ENCODE data around the gene ATG2B.

The ATG2B gene

DNA sequence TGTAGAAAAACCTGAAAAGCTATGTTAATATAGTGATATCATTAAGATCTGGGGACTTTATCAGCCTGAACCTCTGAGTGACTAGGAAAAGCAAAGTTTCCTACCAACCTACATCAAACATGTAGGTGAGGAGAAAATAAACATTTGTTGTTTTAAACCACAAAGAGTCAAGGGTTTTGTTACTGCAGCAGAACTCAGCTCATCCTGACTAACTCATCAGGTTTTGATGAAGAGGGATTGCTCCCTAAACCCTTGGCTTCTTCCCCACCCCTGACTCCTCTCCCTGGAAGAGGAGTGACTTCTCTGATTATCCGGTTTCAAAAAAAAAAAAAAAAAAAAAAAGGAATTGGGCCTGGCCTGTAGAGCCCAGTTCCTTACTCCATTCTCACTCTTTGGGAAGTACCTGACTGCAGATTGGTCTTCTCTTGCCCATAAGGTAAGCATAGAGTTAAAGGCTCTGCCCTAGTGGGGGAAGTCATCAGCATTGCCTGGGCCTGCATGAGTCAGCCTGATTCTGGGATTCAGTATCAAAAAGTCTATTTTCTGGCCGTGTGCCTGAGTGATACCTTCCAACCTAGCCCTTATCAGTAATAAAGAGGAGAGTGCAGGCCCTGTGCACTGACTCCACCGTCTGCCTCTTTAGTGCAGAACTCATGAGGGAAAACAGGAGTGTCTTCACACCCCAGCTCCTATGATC lies 90.2 kb downstream of the ATG2B start:
- no peak for DNase-seq (ENCODE audit: low read depth)

DNA sequence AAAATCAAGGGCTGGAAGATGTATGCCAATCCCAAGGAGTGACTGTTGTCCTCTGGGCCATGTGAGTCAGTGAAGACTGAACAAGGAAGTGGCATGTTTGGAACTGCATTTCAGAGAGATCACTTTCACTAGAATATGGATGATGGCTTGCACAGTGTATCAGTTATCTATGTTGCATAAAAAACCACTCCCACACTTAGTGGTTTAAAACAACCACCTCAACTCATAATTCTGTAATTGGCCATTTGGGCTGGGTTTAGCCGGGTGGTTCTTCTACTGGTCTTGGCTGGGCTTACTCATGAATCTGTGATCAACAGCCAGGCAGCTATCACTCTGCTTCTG lies 91.7 kb downstream of the ATG2B start:
- no peak for DNase-seq (ENCODE audit: low read depth)

GRCh38 chr14:96270565-96271420 lies 92.3 kb downstream of the ATG2B start:
- DNase-seq (ENCODE audit: low read depth) = no peak

GRCh38 chr14:96269359-96269710 lies 93.8 kb downstream of the ATG2B start:
- DNase-seq (ENCODE audit: low read depth) = no peak

DNA sequence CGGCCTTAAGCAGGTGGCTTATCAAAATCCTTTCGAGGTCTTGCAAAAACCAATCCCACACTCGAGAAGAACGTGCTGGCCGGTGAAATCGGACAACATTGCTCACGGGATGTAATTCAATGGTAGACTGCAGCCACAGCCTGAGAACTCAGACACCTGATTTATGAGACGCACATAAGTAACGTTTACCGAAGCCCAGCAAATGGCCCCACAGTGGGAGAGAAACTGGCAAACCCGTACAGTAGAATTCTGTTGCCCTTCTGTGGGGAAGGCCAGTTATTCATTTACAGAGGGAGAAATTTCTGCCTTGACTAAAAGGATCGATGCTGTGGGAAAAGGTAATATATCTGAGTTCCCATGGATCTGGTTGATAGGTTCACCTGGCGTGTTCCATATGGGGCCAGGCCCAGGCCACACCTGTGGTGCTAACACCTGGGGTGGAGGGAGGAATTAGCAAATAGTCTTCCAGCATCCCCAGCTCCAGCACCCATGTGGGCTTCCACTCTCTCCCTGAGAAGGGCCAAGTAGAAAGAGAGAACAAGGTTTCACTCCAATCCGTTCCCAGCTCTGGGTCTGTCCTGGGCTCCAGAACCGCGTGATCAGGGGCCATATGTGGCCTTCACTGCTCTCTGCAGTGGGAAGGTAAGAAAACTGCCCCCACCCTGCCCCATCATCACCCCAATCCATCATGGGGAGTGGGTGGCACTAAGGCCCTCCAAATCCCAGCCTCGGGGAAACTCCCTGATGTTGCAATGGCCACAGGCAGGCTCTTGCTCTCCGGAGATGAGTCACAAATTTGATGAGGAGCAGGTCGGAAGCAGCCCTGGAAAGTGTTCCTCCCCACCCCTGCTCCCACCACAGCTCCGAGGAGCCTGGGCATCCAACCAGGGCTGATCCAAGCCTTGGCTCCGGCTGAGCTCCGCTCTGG lies 94.4 kb downstream of the ATG2B start:
- DNase-seq (ENCODE audit: low read depth) = no peak

- no peak for DNase-seq (ENCODE audit: low read depth)
Observed at GRCh38 chr14:96267916-96268315, 95.2 kb downstream of the ATG2B start.

GRCh38 chr14:96267336-96267735 lies 95.8 kb downstream of the ATG2B start:
- DNase-seq (ENCODE audit: low read depth) = no peak

DNA sequence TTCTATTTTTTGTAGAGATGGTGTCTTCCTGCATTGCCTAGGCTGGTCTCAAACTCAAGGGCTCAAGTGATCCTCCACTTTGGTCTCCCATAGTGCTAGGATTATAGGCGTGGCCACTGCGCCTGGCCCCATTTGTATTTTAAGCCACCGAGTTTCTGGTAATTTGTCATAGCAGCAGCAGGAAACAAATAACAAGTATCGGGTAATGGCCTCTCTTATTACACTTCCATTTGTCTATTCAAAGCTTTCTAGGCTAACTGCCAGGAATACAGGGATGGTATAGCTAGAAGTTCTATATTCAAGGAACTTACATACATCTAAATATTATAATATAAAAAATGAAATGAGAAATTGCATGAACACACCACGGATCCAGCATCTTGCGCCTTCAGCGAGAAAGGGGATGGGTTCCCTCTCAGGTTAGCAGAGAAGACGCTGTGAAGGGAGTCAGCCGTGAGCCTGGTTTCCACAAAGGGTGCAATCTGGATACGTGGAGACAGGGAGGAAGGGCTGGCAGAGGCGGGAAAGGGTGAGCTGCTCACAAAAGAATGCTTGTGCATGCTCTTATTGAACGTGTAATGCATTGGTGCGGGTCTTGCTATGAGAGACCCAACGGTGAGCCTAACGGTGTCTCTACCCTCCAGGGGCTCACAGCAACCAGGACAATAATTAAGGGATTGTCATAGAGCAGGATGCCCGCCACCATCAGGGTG lies 97.6 kb downstream of the ATG2B start:
- DNase-seq (ENCODE audit: low read depth) = no peak

GRCh38 chr14:96264853-96265252 lies 98.3 kb downstream of the ATG2B start:
- DNase-seq (ENCODE audit: low read depth) = no peak

DNA sequence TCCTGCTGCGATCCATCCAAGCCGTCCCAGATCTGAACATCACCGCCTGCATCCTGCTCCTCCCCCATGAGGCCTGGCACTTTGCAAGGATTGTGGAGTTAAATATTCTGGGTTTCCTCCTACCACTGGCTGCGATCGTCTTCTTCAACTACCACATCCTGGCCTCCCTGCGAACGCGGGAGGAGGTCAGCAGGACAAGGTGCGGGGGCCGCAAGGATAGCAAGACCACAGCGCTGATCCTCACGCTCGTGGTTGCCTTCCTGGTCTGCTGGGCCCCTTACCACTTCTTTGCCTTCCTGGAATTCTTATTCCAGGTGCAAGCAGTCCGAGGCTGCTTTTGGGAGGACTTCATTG lies 99.0 kb downstream of the ATG2B start:
- no peak for DNase-seq (ENCODE audit: low read depth)

DNA sequence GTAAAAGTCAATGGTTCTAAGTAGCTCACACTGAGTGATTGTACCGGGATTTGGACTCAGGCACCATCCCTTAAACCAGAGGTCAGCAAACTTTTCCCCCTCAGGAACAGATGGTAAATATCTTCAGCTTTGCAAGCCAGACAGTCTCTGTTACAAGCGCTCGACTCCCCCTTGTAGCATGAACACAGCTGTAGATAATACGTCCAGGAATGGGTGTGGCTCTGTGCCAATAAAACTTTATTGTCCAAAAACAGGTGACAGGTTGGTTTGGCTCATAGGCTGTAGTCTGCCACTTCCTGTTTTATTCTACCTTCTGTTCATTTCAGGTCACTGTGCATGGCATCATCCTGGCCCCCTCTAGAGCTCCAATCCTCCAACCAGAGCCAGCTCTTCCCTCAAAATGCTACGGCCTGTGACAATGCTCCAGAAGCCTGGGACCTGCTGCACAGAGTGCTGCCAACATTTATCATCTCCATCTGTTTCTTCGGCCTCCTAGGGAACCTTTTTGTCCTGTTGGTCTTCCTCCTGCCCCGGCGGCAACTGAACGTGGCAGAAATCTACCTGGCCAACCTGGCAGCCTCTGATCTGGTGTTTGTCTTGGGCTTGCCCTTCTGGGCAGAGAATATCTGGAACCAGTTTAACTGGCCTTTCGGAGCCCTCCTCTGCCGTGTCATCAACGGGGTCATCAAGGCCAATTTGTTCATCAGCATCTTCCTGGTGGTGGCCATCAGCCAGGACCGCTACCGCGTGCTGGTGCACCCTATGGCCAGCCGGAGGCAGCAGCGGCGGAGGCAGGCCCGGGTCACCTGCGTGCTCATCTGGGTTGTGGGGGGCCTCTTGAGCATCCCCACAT lies 99.6 kb downstream of the ATG2B start:
- DNase-seq (ENCODE audit: low read depth) = no peak

- DNase-seq (ENCODE audit: low read depth) = no peak
Observed at GRCh38 chr14:96261772-96262655, 101.1 kb downstream of the ATG2B start.

DNA sequence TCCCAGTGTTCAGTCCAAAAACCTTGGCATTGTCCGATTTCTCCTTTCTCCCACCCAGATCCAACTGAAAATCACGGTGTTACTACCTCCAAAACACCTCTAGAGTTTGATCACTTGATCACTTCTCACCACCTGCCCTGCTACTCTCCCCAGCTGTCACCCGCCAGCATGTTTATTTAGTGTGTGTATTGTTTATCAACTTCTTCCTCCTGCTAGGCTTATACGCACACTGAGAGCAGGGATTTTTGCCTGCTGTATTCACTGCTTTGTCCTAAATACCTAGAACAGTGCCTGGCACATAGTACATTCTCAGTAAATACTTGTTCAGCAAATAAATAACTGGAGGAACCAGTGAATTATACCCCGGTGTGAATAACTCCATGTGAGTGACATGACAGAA lies 102.1 kb downstream of the ATG2B start:
- DNase-seq (ENCODE audit: low read depth) = no peak

GRCh38 chr14:96260341-96260821 lies 102.8 kb downstream of the ATG2B start:
- no peak for DNase-seq (ENCODE audit: low read depth)

DNA sequence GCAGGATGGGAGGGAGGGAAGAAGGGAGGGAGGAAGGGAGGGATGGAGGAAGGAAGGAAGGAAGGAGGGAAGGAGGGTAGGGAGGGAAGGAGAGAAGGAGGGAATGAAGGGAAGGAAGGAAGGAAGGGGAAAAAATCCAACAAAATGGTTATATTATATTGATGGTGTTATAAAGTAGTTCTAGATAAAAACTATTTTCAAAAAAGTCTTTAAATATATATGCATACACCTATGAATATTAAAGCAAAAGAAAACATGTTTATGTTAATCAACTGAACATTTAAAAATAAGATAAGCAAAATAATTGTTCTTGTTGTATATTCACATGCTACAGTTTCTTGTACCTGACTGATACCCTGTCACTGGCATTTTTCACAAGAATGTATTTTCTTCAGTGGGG lies 105.2 kb downstream of the ATG2B start:
- DNase-seq (ENCODE audit: low read depth) = no peak

DNA sequence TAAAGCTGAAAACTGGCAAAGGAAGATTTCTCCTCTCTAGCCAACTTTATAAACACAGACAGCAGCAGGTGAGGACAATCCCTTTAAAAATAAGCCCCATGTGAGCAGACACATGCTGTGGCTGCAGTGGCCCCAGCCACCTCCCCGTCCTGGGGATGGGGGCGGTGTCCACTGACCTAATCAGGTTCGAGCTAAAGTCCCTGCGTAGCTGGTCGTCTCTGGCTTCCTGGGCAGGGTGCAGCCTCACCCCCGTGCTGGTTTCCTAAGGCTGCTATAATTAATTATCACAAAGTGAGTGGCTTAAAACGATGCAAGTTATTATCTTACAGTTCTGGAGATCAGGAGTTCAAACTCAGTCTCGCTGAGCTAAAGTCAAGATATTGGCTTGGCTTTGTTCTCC lies 106.1 kb downstream of the ATG2B start:
- DNase-seq (ENCODE audit: low read depth) = no peak

GRCh38 chr14:96256407-96256806 lies 106.7 kb downstream of the ATG2B start:
- DNase-seq (ENCODE audit: low read depth) = no peak

GRCh38 chr14:96255501-96256366 lies 107.4 kb downstream of the ATG2B start, which contains the start of gene BDKRB1:
BDKRB1 (plus strand) TSS chr14:96256210; CDS start chr14:96263683, 7,473 bp downstream.
- DNase-seq (ENCODE audit: low read depth) = no peak

DNA sequence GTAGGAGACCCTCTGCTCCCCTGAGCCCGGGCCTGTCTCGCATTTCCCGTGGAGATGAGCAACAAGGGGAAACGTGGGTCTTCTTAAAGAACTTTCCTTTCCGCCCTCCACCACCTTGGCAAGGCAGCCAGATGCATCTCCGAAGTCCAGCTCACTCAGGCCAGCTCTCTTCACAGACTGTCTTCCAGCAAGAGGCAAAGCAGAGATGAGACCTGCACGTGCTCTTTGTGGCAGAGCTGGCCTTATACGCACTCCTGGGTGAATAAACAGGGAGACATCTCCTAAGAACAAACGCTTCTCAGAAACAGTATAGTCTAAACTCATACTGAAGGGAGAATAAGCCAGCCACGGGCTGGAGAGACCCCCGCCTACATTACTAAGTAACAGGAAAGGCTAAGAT lies 108.5 kb downstream of the ATG2B start:
- no peak for DNase-seq (ENCODE audit: low read depth)

All from activated T-helper 1 cell treated with Interleukin-2 at 50 U/mL for 16 hours (primary cell).